Naive thymus-derived CD4-positive, alpha-beta T cell (primary cell): ENCODE data around the gene OGN. TPM values are rescaled to one million over a fixed set of nuclear protein-coding genes. Genes with fewer than 3 reads are reported as not detected.

Experiments used
- ATAC-seq: fragments of 150-1000 bp; cut with Tn5 transposase; 2 replicates; pipeline ENCODE4 v1.10.0; 2021; ENCODE audit warnings: mild to moderate bottlenecking, moderate library complexity
- CTCF ChIA-PET: fragments of 350-600 bp; sonication (Branson Sonifier 250); formaldehyde crosslinking; loops from one replicate; lab custom pipeline; 2021; ENCODE audit warnings: antibody characterized with exemption; lab: Charles Lee
- POLR2A ChIA-PET: fragments of 350-600 bp; sonication (Branson Sonifier 250); formaldehyde crosslinking; loops from one replicate; lab custom pipeline; 2021; ENCODE audit warnings: antibody characterized with exemption, inconsistent platforms; lab: Charles Lee
- DNase-seq, 9 donors: peaks; one replicate each; pipeline versions ENCODE4 v3.0.0 to v3.0.0-alpha.2; 2020 to 2022; ENCODE audit warnings: mixed read lengths in 1 of 9
- H3K27ac ChIP-seq: one replicate; pipeline ENCODE4 v1.7.0; 2013; ENCODE audit warnings: mild to moderate bottlenecking, low read depth, low read length, moderate library complexity
- H3K27me3 ChIP-seq, 2 donors: one replicate each; pipeline ENCODE4 v1.7.0; 2013; ENCODE audit warnings: low read length in 2 of 2, mild to moderate bottlenecking in 2 of 2, moderate library complexity in 2 of 2; ENCODE audit not compliant: control insufficient read depth in 2 of 2, insufficient read depth in 2 of 2
- H3K36me3 ChIP-seq, 3 experiments: 1 replicate in 2 of 3; 2 replicates in 1 of 3; pipeline ENCODE4 v1.7.0; 2013; ENCODE audit warnings: low read length in 3 of 3, mild to moderate bottlenecking in 3 of 3, moderate library complexity in 1 of 3; ENCODE audit not compliant: insufficient read depth in 3 of 3, control insufficient read depth in 2 of 3
- H3K4me1 ChIP-seq, 2 donors: one replicate each; pipeline ENCODE4 v1.7.0; 2013; ENCODE audit warnings: low read length in 2 of 2, mild to moderate bottlenecking in 2 of 2, moderate library complexity in 1 of 2; ENCODE audit not compliant: control insufficient read depth in 2 of 2, insufficient read depth in 2 of 2
- H3K4me3 ChIP-seq: 2 replicates; pipeline ENCODE4 v1.7.0; 2013; ENCODE audit warnings: mild to moderate bottlenecking, low read length
- H3K9me3 ChIP-seq, 3 experiments: 1 replicate in 2 of 3; 2 replicates in 1 of 3; pipeline ENCODE4 v1.7.0; 2013; ENCODE audit warnings: low read length in 3 of 3; ENCODE audit not compliant: control insufficient read depth in 2 of 3
- H3K27ac Mint-ChIP-seq, 9 donors: one replicate each; pipeline ENCODE4 v1.8.0; 2020 to 2022; ENCODE audit warnings: mixed read lengths in 9 of 9, mild to moderate bottlenecking in 8 of 9, moderate library complexity in 5 of 9, inconsistent platforms in 2 of 9
- H3K27me3 Mint-ChIP-seq, 5 donors: one replicate each; pipeline ENCODE4 v1.8.0; 2021 to 2022; ENCODE audit warnings: mixed read lengths in 5 of 5, mild to moderate bottlenecking in 1 of 5
- H3K36me3 Mint-ChIP-seq, 5 donors: one replicate each; pipeline ENCODE4 v1.8.0; 2020 to 2022; ENCODE audit warnings: mixed read lengths in 5 of 5, mild to moderate bottlenecking in 3 of 5, inconsistent platforms in 1 of 5
- H3K4me1 Mint-ChIP-seq, 7 donors: one replicate each; pipeline ENCODE4 v1.8.0; 2020 to 2022; ENCODE audit warnings: mixed read lengths in 7 of 7, mild to moderate bottlenecking in 3 of 7, inconsistent platforms in 1 of 7
- H3K4me3 Mint-ChIP-seq, 10 donors: one replicate each; pipeline ENCODE4 v1.8.0; 2020 to 2022; ENCODE audit warnings: mild to moderate bottlenecking in 10 of 10, mixed read lengths in 10 of 10, moderate library complexity in 6 of 10, inconsistent platforms in 2 of 10
- H3K9me3 Mint-ChIP-seq, 11 donors: one replicate each; pipeline ENCODE4 v1.8.0; 2020 to 2022; ENCODE audit warnings: mixed read lengths in 11 of 11, mild to moderate bottlenecking in 4 of 11, inconsistent platforms in 1 of 11, moderate library complexity in 1 of 11
- intact Hi-C, 2 donors: fragments of 100-400 bp; cut with micrococcal nuclease; formaldehyde crosslinking; loops; one replicate each; pipeline ENCODE4 v1.15.1; 2023
- polyA plus RNA-seq, 2 donors: library from polyadenylated mRNA; unstranded; fragments of 300-500 nt; fragmentation: Illumina TruSeq; gene quantifications; one replicate each; pipeline ENCODE4 v1.2.3, GENCODE V29; 2021
- total RNA-seq, 6 experiments: library from RNA in 5 of 6; stranded (reverse) in 5 of 6; gene quantifications; 1 replicate in 5 of 6; 2 replicates in 1 of 6; pipeline ENCODE4 v1.2.3 and lab custom pipeline; 2021 to 2026

OGN gene
- total and polyA plus RNA-seq, 7 experiments from 2014 or later: 0.10 to 0.27 (median 0.20) TPM; not detected in 3

DNA sequence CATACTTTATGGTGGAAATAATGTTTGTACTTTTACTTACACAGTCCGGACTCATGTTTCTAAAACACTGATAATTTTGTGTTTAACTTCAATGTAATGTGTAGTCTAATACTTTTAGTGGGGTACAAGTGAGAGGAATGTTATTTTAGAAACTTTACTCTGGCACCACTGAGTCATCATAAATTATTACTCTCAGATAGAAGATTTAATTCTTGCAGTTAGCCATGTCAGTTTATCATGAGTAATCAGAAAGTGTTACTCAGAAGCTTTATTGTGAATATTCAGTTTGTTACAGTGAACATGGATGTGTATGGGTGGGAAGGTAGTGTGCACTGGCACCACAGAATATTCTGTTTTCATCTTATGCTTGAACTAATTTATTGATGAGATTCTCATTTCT is 20.0 kb downstream of the OGN start:
- POLR2A ChIA-PET: no interaction called here
- Histone ChIP-seq H3K4me3 (no peak overlapping the region), H3K27me3 (no peaks in the 10 kb centered on the region), H3K4me1 (peaks cover 0 to 2% of the 10 kb centered on the region in 2 donors), H3K27ac (no peak overlapping the region), H3K36me3 (no peaks in the 10 kb centered on the region), H3K9me3 (no peaks in the 10 kb centered on the region)
- CTCF ChIA-PET: no interaction called here
- no peak overlapping the region for H3K4me3 Mint-ChIP-seq
- H3K9me3 Mint-ChIP-seq: no peaks in the 10 kb centered on the region
- peaks cover 1 to 5% (median 4%) of the 10 kb centered on the region in 7 donors for H3K4me1 Mint-ChIP-seq
- H3K27ac Mint-ChIP-seq: no peak overlapping the region
- intact Hi-C loops: no loop called here
- DNase-seq: no peak
- H3K27me3 Mint-ChIP-seq: no peaks in the 10 kb centered on the region
- ATAC-seq: no peak
- peaks cover 0 to 16% (median 5%) of the 10 kb centered on the region in 5 donors for H3K36me3 Mint-ChIP-seq

- H3K4me1 ChIP-seq: peaks cover 0 to 3% of the 10 kb centered on the region in 2 donors
- ChIA-PET POLR2A (no interaction called here), CTCF (no interaction called here)
- H3K36me3 ChIP-seq: no peaks in the 10 kb centered on the region
- Mint-ChIP-seq H3K27me3 (no peaks in the 10 kb centered on the region), H3K9me3 (peaks cover 0 to 9% (median 0%) of the 10 kb centered on the region in 11 donors), H3K4me1 (peaks cover 8 to 25% (median 10%) of the 10 kb centered on the region in 7 donors), H3K27ac (peak overlapping the region in 1 of 9 donors; percentile 59), H3K4me3 (no peak overlapping the region), H3K36me3 (peaks cover 0 to 23% (median 10%) of the 10 kb centered on the region in 5 donors)
- intact Hi-C loops: no loop called here
- ATAC-seq (no peak), DNase-seq (no peak)
- H3K9me3 ChIP-seq: no peaks in the 10 kb centered on the region
- no peak overlapping the region for H3K4me3 ChIP-seq
- H3K27ac ChIP-seq: no peak overlapping the region
- no peaks in the 10 kb centered on the region for H3K27me3 ChIP-seq
Measured at GRCh38 chr9:92381775-92382174, 22.6 kb downstream of the OGN start.

DNA sequence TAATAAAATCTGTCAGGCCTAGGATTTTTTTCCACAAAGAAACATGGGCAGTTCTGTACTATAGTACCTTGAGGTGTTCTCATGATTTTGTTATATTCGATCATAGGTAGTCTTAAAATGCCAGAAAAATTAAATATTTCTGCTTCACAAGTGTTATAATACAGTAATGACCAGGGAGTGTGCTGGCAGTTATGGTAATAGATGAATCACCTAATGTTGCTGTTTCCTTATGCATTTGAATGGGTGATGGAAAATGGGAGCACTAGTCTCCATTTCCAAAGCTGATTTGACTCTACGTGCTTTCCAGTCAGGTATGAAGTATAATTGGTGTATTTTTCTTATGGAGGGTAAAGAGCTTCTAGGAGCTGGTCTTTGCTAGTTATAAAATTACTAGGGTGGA is 23.8 kb downstream of the OGN start:
- no peak for DNase-seq
- H3K27ac ChIP-seq: no peak overlapping the region
- no peaks in the 10 kb centered on the region for H3K27me3 ChIP-seq
- ChIA-PET CTCF (no interaction called here), POLR2A (interaction anchor here (0.6 kb wide), 1 partner anchor 273 kb away, joined by 4 read pairs; no protein-coding TSS in a partner anchor)
- Mint-ChIP-seq H3K9me3 (peaks cover 0 to 16% (median 7%) of the 10 kb centered on the region in 11 donors), H3K36me3 (peaks cover 5 to 30% (median 18%) of the 10 kb centered on the region in 5 donors), H3K27me3 (no peaks in the 10 kb centered on the region), H3K4me1 (peaks cover 8 to 25% (median 10%) of the 10 kb centered on the region in 7 donors), H3K4me3 (no peak overlapping the region), H3K27ac (no peak overlapping the region)
- H3K4me1 ChIP-seq: peaks cover 0 to 3% of the 10 kb centered on the region in 2 donors
- no peaks in the 10 kb centered on the region for H3K36me3 ChIP-seq
- no peaks in the 10 kb centered on the region for H3K9me3 ChIP-seq
- intact Hi-C loops: no loop called here
- H3K4me3 ChIP-seq: no peak overlapping the region
- ATAC-seq: no peak

DNA sequence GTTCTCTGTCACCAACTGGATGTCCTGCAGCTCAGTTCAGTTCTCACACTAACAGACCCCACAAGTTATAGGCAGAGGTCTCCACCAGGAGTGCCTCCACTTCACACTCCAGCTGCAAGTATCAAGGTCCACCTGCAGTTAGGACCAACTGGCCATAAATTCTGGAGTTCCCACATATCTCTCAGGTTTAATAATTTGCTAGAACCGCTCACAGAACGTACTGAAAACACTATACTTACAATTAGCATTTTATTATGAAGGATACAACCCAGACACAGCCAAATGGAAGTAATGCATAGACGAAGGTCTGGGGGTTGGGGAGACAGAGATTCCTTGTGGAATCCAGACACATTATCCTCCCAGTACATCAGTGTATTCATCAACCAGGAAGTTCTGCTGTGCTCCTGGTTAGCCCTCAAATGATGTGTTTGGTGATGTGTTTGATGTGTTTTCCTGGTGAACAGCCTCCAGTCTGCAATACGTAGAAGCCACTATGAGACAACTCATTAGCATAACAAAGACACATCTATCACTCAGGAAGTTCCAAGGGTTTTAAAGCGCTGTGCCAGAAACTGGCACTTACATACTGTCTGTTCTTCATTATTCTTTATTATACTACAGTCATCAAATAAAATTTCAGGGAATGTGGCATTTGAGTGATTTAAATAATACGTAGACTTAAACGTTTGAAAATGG is 25.4 kb downstream of the OGN start:
- CTCF ChIA-PET: no interaction called here

GRCh38 chr9:92377876-92378275 is 26.5 kb downstream of the OGN start:
- ATAC-seq (no peak), DNase-seq (no peak)
- Histone ChIP-seq H3K4me1 (peaks cover 0 to 3% of the 10 kb centered on the region in 2 donors), H3K27ac (no peak overlapping the region), H3K27me3 (no peaks in the 10 kb centered on the region), H3K36me3 (no peaks in the 10 kb centered on the region), H3K4me3 (no peak overlapping the region), H3K9me3 (peaks cover 0 to 4% (median 0%) of the 10 kb centered on the region in 3 experiments)
- POLR2A ChIA-PET: no interaction called here
- CTCF ChIA-PET: no interaction called here
- peaks cover 0 to 42% (median 18%) of the 10 kb centered on the region in 11 donors for H3K9me3 Mint-ChIP-seq
- H3K36me3 Mint-ChIP-seq: peaks cover 5 to 47% (median 25%) of the 10 kb centered on the region in 5 donors
- H3K4me1 Mint-ChIP-seq: peaks cover 8 to 25% (median 10%) of the 10 kb centered on the region in 7 donors
- intact Hi-C loops: no loop called here
- H3K27ac Mint-ChIP-seq: peak overlapping the region in 2 of 9 donors; percentile 12 to 50
- no peaks in the 10 kb centered on the region for H3K27me3 Mint-ChIP-seq
- H3K4me3 Mint-ChIP-seq: peak overlapping the region in 1 of 10 donors; percentile 8

More for the DNA sequence above, 25.4 kb downstream of the OGN start:
- Mint-ChIP-seq H3K36me3 (peaks cover 5 to 41% (median 24%) of the 10 kb centered on the region in 5 donors), H3K27ac (peak overlapping the region in 3 of 9 donors; percentile 4 to 66 (median 36)), H3K9me3 (peaks cover 0 to 31% (median 15%) of the 10 kb centered on the region in 11 donors), H3K27me3 (no peaks in the 10 kb centered on the region), H3K4me3 (peak overlapping the region in 2 of 10 donors; percentile 2 to 39), H3K4me1 (peaks cover 8 to 25% (median 10%) of the 10 kb centered on the region in 7 donors)
- Histone ChIP-seq H3K27ac (no peak overlapping the region), H3K4me1 (peaks cover 0 to 3% of the 10 kb centered on the region in 2 donors), H3K4me3 (no peak overlapping the region), H3K27me3 (no peaks in the 10 kb centered on the region), H3K9me3 (peaks cover 0 to 4% (median 0%) of the 10 kb centered on the region in 3 experiments), H3K36me3 (no peaks in the 10 kb centered on the region)
- POLR2A ChIA-PET: no interaction called here
- DNase-seq (peak in 2 of 9 donors; percentile 1 to 6), ATAC-seq (peak; percentile 56)
- intact Hi-C loops: no loop called here

GRCh38 chr9:92373167-92373566 is 31.2 kb downstream of the OGN start:
- ChIA-PET POLR2A (no interaction called here), CTCF (interaction anchor here (0.7 kb wide), 1 partner anchor 10 kb away, joined by 3 read pairs; no protein-coding TSS in a partner anchor)
- Mint-ChIP-seq H3K4me1 (peaks cover 0 to 8% (median 0%) of the 10 kb centered on the region in 7 donors), H3K36me3 (peaks cover 10 to 50% (median 34%) of the 10 kb centered on the region in 5 donors), H3K27me3 (no peaks in the 10 kb centered on the region), H3K9me3 (peaks cover 0 to 51% (median 27%) of the 10 kb centered on the region in 11 donors), H3K27ac (no peak overlapping the region), H3K4me3 (no peak overlapping the region)
- no peaks in the 10 kb centered on the region for H3K36me3 ChIP-seq
- no peaks in the 10 kb centered on the region for H3K27me3 ChIP-seq
- peaks cover 0 to 10% (median 0%) of the 10 kb centered on the region in 3 experiments for H3K9me3 ChIP-seq
- no peaks in the 10 kb centered on the region for H3K4me1 ChIP-seq
- H3K4me3 ChIP-seq: no peak overlapping the region
- no peak for DNase-seq
- no peak overlapping the region for H3K27ac ChIP-seq
- intact Hi-C loops: no loop called here
- no peak for ATAC-seq
